Measurements from ENCODE around the gene MCOLN3. TPM values are rescaled to one million over a fixed set of nuclear protein-coding genes. Genes with fewer than 3 reads are reported as not detected.

MCOLN3 gene
- total and polyA plus RNA-seq, 2 of the 4 experiments (the other 2 are of a cell fraction): 0.03 TPM; not detected in 1

DNA sequence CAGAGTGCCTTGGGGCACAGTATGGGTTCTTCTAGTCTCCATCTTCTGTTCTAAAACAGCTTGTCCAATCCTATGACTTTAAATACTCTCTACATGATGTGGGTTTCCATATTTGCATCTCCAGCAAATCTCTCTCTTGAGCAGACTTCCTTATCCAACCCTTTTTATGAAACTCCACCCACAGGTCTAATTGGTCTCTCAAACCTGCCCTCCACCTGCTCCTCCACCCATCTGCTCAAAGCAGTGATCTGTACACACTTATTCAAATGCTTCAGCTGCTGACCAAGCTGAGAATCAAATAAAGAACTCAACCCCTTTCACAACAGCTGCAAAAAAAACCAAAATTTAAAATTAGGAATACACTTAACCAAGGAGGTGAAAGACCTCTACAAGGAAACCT, 62.9 kb downstream of the MCOLN3 start:
- H2BK120ac ChIP-seq (ENCODE audit: low read depth, low read length): no peak overlapping the region
- H4K5ac ChIP-seq (ENCODE audit: low read depth, low read length): no peak overlapping the region
- H3K18ac ChIP-seq (ENCODE audit: low read depth, low read length): no peak overlapping the region
- H3K9ac ChIP-seq (ENCODE audit: low read depth, low read length): no peak overlapping the region
- H3K27ac ChIP-seq (ENCODE audit: insufficient read depth, low read length): no peak overlapping the region
- no peak overlapping the region for H3K23ac ChIP-seq (ENCODE audit: low read depth, low read length)
- no peaks in the 10 kb centered on the region for H3K9me3 ChIP-seq (ENCODE audit: control insufficient read depth, insufficient read depth, low read length)
- H2BK5ac ChIP-seq (ENCODE audit: low read depth, low read length, poor library complexity, severe bottlenecking): no peak overlapping the region
- H3K36me3 ChIP-seq (ENCODE audit: control insufficient read depth, insufficient read depth, low read length): no peaks in the 10 kb centered on the region
- intact Hi-C loops (cut with micrococcal nuclease): no loop called here
- no peaks in the 10 kb centered on the region for H3K79me1 ChIP-seq (ENCODE audit: low read depth in 1 of 2, low read length in 2 of 2)
- DNase-seq (no peak), ATAC-seq (ENCODE audit: low read depth) (no peak)
- no peak overlapping the region for H2BK20ac ChIP-seq (ENCODE audit: low read depth, low read length)
- H2AK5ac ChIP-seq (ENCODE audit: low read depth, low read length): no peak overlapping the region
- H4K8ac ChIP-seq (ENCODE audit: low read depth in 2 of 2, low read length in 2 of 2): no peak overlapping the region
- no peaks in the 10 kb centered on the region for H3K9me1 ChIP-seq (ENCODE audit: insufficient read depth, low read length)
- H3K4ac ChIP-seq (ENCODE audit: low read depth, low read length): no peak overlapping the region
- no peak overlapping the region for H2AK9ac ChIP-seq (replicated peaks; ENCODE audit: low read depth, low read length, poor library complexity)
- H3K27me3 ChIP-seq (ENCODE audit: control insufficient read depth, insufficient read depth, low read length): peaks cover 7% of the 10 kb centered on the region
- H3K14ac ChIP-seq (replicated peaks; ENCODE audit: low read depth, low read length): no peak overlapping the region
- H3K4me3 ChIP-seq (ENCODE audit: insufficient read depth, low read depth, low read length): no peak overlapping the region
- H3K56ac ChIP-seq (ENCODE audit: extremely low read depth, insufficient read depth, low read length): no peak overlapping the region
- TF ChIP-seq BHLHE40 (IDR thresholded peaks at IDR 0.05; ENCODE audit: low read depth, low read length) (no peak), MAZ (IDR thresholded peaks at IDR 0.05; ENCODE audit: borderline replicate concordance, low read depth, low read length) (no peak), CHD1 (IDR thresholded peaks at IDR 0.05; ENCODE audit: low read depth, low read length) (no peak)
- H3K4me2 ChIP-seq (ENCODE audit: low read depth, low read length): no peak overlapping the region
- no peak overlapping the region for H2BK15ac ChIP-seq (ENCODE audit: low read depth, low read length)
- ChIA-PET CTCF (no interaction called here), POLR2A (ENCODE audit: unreplicated experiment) (no interaction called here)
- no peaks in the 10 kb centered on the region for H4K20me1 ChIP-seq (ENCODE audit: insufficient read depth, low read length)
- no peak overlapping the region for H4K91ac ChIP-seq (ENCODE audit: insufficient read depth, low read depth, low read length)
- in situ Hi-C loops (cut with MboI; ENCODE audit: low sequenced_read_pairs): no loop called here
- H2AFZ ChIP-seq (replicated peaks; ENCODE audit: low read length, poor library complexity): no peak overlapping the region
- BruUV-seq (replicated peaks): no TSS peak
- dilution Hi-C loops (cut with HindIII; ENCODE audit: low sequenced_read_pairs, unreplicated experiment): no loop called here
- H3K4me1 ChIP-seq (ENCODE audit: control insufficient read depth, insufficient read depth, low read length): no peaks in the 10 kb centered on the region

Measured in IMR-90 (cell line).